Activated CD8-positive, alpha-beta memory T cell treated with anti-CD3 and anti-CD28 coated beads, Interleukin-2, amount 50 U/mL, for 1 hour (primary cell): ENCODE results near the gene UBE2E2.
"Not testable (repeated sequence)": the region's sequence is repeated elsewhere in the genome, so short reads cannot be mapped to it uniquely, and the experiment has no call there.

Experiments
- DNase-seq: peaks from one replicate; pipeline ENCODE4 v3.0.0-alpha.2; 2020; ENCODE audit errors: extremely low read depth

The UBE2E2 gene

GRCh38 chr3:23202921-23203707, at the start of gene UBE2E2:
UBE2E2 (plus strand) TSS chr3:23203327.
- no peak for DNase-seq

- no peak for DNase-seq
Measured at GRCh38 chr3:23153436-23153835, 49.7 kb upstream of the UBE2E2 start.

GRCh38 chr3:23157331-23157730, 45.8 kb upstream of the UBE2E2 start:
- DNase-seq, result no peak

GRCh38 chr3:23159929-23160328, 43.2 kb upstream of the UBE2E2 start:
- no peak for DNase-seq

- DNase-seq, result no peak
Measured at GRCh38 chr3:23161308-23161707, 41.8 kb upstream of the UBE2E2 start.

GRCh38 chr3:23161896-23162570, 41.1 kb upstream of the UBE2E2 start:
- no peak for DNase-seq

GRCh38 chr3:23162934-23163333, 40.2 kb upstream of the UBE2E2 start:
- no peak for DNase-seq

GRCh38 chr3:23164746-23165145, 38.4 kb upstream of the UBE2E2 start:
- DNase-seq, result no peak

- no peak for DNase-seq
Measured at GRCh38 chr3:23165571-23165970, 37.6 kb upstream of the UBE2E2 start.

GRCh38 chr3:23166276-23166675, 36.9 kb upstream of the UBE2E2 start:
- no peak for DNase-seq

GRCh38 chr3:23166845-23167244, 36.3 kb upstream of the UBE2E2 start:
- no peak for DNase-seq

GRCh38 chr3:23169551-23169950, 33.6 kb upstream of the UBE2E2 start:
- no peak for DNase-seq

GRCh38 chr3:23170291-23170690, 32.8 kb upstream of the UBE2E2 start:
- no peak for DNase-seq

GRCh38 chr3:23172059-23172458, 31.1 kb upstream of the UBE2E2 start:
- no peak for DNase-seq

- DNase-seq, result no peak
Measured at GRCh38 chr3:23174426-23175039, 28.6 kb upstream of the UBE2E2 start.

- DNase-seq, result no peak
Measured at GRCh38 chr3:23175341-23176083, 27.6 kb upstream of the UBE2E2 start.

- not testable (repeated sequence) for DNase-seq
Measured at GRCh38 chr3:23176839-23177238, 26.3 kb upstream of the UBE2E2 start.

GRCh38 chr3:23182996-23183513, 20.1 kb upstream of the UBE2E2 start:
- DNase-seq, result no peak

- DNase-seq, result no peak
Measured at GRCh38 chr3:23183731-23184130, 19.4 kb upstream of the UBE2E2 start.

- no peak for DNase-seq
Measured at GRCh38 chr3:23185861-23186260, 17.3 kb upstream of the UBE2E2 start.

GRCh38 chr3:23189187-23189586, 13.9 kb upstream of the UBE2E2 start:
- DNase-seq, result no peak

- no peak for DNase-seq
Measured at GRCh38 chr3:23192816-23193215, 10.3 kb upstream of the UBE2E2 start.
